Activated T-cell treated with anti-CD3 and anti-CD28 coated beads for 4 hours (primary cell): ENCODE measurements around the gene MMD2.
"Not testable (repeated sequence)": the region's sequence is repeated elsewhere in the genome, so short reads cannot be mapped to it uniquely, and the experiment has no call there.

Experiments
- DNase-seq: peaks from one replicate; pipeline ENCODE4 v3.0.0-alpha.2; 2020

MMD2 gene, protein sequence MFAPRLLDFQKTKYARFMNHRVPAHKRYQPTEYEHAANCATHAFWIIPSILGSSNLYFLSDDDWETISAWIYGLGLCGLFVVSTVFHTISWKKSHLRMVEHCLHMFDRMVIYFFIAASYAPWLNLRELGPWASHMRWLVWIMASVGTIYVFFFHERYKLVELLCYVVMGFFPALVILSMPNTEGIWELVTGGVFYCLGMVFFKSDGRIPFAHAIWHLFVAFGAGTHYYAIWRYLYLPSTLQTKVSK

DNA sequence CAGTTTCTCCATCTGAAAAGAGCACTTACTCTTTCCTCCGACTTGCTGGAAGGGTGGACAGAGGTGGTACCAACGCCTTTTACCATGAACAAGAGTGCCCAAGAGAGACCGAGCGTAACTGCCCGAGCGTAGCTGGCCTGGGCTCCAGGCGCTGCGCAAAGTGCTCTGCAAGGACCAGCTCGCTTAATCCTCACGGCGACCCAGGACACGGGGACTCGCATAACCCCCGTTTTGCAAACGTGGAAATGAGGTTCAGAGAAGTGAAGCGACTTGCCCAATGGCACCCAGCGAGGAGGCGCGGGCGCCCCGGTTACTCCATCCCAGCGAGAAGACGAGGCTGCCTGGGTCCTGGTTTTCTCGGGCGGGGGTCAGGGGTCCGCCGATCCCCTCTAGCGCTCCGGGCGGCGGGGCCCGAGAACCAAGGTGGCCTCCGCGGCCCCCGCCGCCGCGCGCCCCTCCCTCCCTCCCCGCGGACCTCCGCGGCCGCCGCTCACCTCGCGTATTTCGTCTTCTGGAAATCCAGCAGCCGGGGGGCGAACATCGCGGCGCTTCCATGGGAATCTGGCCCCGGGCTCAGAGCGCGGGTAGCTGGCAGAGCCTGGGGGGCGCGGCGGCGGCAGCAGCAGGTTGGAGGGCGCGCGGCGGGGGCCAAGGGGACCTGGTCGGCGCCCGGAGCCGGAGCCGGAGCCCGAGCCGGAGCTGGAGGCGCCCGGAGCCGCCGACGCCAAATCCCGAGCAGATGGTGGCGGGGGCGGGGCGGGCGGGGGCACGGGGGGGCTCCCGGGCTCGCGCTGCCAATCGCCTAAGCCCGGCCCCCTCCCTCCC lies at the start of gene MMD2:
TSS of gene MMD2 (minus strand) at position 711 of the 825 bp plus-strand sequence. CDS start at position 541, 170 bp downstream.
- DNase-seq, result no peak

DNA sequence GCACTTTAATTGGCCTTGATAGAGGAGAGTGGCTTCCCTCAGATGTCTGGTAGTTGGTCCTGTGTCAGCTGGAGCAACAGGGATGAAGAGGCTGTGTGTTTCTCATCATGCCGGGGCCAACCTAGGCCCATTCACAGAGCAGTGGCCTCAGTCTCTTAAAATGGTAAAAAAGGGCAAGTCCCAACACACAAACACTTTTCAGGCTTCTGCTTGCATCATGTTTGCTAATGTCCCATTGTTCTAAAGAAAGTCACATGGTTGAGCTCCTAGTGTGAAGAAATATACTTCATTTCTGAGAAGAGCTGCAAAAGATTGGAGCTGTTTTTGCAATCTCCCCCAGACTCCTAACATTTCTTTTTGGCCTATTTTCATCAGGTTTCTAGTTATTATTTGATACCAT lies 46.1 kb upstream of the MMD2 start:
- DNase-seq, result no peak

- DNase-seq, result no peak
These were observed 42.9 kb upstream of the MMD2 start for GRCh38 chr7:5001911-5002310.

- DNase-seq, result no peak
These were observed 42.0 kb upstream of the MMD2 start for GRCh38 chr7:5001003-5001402.

- DNase-seq, result no peak
These were observed 40.5 kb upstream of the MMD2 start for GRCh38 chr7:4999369-4999950.

DNA sequence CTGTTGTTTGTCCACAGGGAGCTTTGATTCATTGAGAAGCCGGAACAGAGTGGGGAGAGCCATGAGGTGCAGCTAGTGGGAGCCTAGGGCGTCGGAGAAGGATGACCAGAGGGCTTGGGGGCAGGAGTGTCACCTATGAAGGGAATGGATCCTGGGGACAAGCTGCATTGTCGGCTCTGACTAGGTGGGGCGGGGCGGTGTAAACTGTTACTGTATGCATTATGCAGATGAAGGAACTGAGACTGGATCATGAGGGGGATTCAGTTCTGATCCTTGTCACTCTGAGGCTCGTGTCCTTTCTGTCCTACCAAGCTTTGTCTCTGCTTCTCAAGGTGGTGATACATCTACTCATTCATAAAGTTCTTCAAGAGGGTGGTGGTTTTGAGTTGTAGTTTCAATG lies 39.9 kb upstream of the MMD2 start:
- DNase-seq, result no peak

DNA sequence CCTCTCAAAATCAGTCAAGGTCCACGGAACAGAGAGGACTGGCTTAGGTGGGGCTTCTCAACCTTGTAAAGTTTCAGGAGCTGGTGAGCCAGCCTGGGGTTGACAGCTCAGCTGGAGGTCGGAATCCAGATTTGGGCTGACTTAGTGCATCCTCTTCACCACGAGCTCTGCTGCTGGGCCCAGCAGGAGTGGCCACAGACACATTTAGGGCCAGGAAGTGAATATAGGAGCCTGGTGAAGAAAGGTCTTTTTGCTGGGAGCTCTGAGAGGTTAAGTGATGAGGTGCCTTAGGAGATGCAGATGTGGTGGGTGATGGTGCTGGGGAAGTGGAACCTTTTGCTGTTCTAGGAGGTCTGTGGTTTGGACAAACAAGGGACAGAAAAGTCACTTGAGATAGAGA lies 39.3 kb upstream of the MMD2 start:
- no peak for DNase-seq

DNA sequence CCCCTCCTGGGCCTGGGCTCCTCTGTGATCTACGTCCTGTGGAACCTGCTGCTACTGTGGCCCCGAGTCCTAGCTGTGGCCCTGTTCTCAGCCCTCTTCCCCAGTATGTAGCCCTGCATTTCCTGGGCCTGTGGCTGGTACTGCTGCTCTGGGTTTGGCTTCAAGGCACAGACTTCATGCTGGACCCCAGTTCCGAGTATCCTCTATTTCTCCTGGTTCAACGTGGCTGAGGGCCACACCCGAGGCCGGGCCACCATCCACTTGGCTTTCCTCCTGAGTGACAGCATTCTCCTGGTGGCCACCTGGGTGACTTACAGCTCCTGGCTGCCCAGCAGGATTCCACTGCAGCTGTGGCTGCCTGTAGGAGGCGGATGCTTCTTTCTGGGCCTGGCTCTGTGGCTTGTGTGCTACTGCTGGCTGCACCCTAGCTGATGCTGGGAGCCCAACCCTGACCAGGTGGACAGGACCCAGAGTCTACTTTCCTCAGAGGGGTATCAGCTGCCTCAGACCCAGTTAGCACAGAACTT lies 37.8 kb upstream of the MMD2 start:
- DNase-seq, result no peak

- no peak for DNase-seq
These were observed 36.5 kb upstream of the MMD2 start for GRCh38 chr7:4995429-4995969.

DNA sequence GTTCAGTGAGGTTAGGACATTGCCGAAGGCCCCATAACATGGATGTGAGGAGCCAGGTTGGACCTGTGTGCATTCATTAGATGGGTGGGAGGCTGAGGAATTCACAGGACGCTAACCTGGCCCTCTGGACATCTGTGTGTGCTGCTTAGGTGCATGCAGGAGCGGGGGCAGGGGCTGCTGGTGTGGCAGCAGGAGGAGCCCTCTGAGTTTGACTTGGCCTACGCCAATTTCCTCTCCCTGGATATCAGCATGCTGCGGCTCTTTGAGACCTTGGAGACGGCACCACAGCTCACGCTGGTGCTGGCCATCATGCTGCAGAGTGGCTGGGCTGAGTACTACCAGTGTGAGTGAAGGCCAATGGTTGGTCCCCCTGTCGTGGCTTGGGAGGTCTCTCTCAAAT lies 34.5 kb upstream of the MMD2 start:
- no peak for DNase-seq

- DNase-seq, result not testable (repeated sequence)
These were observed 23.8 kb upstream of the MMD2 start for GRCh38 chr7:4982741-4983140.

DNA sequence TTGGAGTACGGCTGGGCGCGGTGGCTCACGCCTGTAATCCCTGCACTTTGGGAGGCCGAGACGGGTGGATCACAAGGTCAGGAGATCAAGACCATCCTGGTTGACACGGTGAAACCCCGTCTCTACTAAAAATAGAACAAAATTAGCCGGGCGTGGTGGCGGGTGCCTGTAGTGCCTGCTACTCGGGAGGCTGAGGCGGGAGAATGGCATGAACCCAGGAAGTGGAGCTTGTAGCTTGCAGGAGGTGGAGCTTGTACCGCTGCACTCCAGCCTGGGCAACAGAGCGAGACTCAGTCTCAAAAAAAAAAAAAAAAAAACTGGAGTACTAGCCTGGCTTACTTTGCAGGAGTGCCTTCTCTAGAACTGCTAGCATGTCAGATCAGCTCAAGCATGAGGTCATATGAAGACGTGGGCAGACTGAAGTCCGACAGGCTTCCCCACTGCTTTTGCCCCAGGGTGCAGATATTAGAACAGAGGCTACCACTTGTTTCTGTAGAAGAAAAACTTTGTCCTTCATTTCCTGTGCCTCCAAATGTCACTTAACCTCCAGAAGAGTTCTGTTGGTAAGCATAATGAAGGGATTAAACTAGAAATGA lies 22.4 kb upstream of the MMD2 start:
- not testable (repeated sequence) for DNase-seq

- DNase-seq, result not testable (repeated sequence)
These were observed 16.6 kb upstream of the MMD2 start for GRCh38 chr7:4975626-4976025.

- DNase-seq, result peak; percentile 89
These were observed 14.8 kb upstream of the MMD2 start for GRCh38 chr7:4973728-4974198.

- not testable (repeated sequence) for DNase-seq
These were observed 13.5 kb upstream of the MMD2 start for GRCh38 chr7:4972446-4972845.

- no peak for DNase-seq
These were observed 6.5 kb upstream of the MMD2 start for GRCh38 chr7:4965295-4966022.

DNA sequence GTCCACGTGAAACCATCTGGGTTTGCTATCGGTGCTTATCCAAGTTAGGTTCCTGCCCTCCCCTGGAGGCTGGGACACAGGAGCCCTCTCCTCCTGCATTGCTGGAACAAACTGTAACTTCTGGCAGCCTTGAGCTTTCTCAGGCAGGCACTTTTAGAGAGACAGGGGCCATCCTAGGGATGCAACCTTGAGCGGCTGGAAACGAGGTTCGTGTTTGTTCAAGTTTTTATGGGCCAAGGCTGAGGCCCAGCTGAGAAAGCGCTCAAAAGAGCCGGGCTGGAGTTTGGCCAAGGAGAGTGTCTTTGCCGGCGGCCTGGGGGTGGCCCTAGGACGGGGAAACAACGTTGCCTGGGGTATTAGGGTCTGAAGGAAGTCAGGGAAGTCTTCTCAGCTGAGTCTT lies 5.5 kb upstream of the MMD2 start:
- no peak for DNase-seq

DNA sequence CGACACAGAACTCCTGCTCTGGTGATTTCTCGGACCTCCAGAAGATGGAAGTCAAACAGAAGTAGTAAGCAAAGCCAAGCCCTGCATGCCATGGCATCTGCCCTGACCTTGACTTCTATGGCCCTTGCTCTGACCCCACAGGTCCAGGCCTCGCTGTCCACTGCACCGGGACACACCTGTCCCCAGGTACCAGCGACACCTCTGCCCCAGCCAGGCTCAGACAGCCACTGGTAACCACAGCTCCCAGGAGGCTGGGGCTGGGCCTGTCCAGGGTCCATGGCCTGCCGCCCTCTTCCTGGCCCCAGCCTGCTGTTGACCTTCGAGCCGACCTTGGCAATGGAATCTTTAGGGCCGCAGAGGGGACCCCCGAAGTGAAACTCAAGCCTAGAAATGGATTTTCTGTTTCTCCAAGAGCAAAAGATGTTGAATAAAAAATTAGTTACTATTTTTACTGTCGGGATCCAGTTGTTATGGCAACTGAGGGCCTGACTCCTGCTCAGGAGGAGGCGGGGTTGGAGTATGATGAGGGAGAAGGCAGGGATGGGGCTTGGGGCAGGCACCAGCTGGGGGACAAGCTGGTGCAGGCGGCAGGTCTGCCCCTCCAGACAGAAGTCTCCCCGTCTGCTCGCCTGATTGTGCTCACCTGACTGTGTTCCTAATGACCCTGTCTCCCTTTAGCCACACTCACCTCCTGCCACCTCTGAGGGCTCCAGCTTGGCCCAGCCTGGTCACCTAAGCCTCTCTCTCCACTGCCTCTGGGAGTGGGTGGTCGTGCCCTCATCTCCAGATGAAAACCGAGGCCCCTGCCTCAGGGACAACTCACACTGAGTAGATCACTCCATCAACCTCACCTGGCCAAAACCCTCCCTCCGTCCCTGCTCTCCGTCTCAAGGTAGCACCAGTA lies 4.1 kb upstream of the MMD2 start:
- no peak for DNase-seq

- no peak for DNase-seq
These were observed 1.4 kb upstream of the MMD2 start for GRCh38 chr7:4960363-4960762.

- no peak for DNase-seq
These were observed 906 bp upstream of the MMD2 start for GRCh38 chr7:4959893-4960292.

DNA sequence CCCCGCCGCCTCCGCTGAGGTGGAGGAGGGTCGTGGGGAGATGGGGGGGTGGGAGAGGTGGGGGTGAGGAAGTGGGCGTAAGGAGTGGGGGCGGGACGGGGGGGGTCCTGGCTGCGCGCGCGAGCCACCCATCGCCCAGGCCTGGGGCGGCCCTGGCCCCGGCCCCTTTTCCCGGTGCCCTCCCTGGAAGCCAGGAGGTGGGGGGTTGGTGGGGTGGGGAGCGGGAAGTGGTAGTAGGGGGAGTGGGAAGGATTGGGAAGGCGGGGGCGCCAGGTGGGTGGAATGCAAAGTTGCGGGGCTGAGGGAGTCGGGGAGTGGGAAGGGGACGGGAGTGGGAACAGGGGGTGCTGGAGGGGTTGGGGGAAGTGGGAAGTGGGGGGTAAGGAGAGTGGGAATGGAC lies 319 bp upstream of the MMD2 start:
- no peak for DNase-seq
